GM21526 (cell line): ENCODE measurements around the gene LRRC36.

Experiments used
- ATAC-seq: cut with Tn5 transposase; IDR thresholded peaks from one replicate; pipeline ENCODE4 v1.9.1; 2021; ENCODE audit warnings: moderate library complexity; ENCODE audit not compliant: unreplicated experiment, low FRiP score

The LRRC36 gene

DNA sequence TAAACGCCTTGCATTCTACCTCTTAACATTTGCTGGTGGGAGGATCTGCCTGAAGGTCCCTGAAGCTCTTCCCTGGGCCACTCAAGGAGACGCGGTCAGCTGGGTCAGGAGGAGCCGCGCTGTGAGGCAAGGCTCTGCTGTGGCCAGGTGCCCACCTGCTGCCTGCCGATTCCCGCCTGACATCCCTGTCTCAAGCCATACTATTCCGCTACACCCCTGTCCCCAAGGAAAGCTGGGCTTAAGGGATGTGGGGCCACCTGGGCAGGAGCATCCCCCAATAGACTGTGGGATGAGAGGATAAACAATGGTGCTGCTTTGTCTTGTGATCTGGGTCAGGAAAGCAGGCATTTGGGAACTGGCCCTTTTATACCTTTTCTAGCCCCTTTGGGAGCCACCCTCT is 61.6 kb downstream of the LRRC36 start:
- ATAC-seq = no peak

DNA sequence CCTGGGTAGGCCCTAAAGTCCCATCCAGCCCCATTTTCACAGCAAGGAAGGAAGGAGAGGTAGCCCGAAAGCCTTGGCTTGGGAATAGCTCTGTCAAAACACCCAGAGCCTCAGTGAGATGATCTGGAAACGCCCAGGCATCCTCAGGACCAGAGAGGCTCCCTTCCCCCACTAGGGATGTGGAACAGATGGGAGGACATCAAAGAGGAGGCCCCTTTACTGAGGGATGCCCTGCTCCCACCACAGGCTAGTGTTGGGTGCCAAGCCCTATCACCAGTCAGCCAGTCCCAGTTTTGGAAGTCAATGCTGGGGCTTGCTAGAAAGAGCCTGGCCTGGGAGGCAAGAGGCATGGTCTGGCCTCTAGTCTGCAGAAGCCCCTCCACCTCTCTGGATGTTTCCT is 62.0 kb downstream of the LRRC36 start:
- no peak for ATAC-seq

DNA sequence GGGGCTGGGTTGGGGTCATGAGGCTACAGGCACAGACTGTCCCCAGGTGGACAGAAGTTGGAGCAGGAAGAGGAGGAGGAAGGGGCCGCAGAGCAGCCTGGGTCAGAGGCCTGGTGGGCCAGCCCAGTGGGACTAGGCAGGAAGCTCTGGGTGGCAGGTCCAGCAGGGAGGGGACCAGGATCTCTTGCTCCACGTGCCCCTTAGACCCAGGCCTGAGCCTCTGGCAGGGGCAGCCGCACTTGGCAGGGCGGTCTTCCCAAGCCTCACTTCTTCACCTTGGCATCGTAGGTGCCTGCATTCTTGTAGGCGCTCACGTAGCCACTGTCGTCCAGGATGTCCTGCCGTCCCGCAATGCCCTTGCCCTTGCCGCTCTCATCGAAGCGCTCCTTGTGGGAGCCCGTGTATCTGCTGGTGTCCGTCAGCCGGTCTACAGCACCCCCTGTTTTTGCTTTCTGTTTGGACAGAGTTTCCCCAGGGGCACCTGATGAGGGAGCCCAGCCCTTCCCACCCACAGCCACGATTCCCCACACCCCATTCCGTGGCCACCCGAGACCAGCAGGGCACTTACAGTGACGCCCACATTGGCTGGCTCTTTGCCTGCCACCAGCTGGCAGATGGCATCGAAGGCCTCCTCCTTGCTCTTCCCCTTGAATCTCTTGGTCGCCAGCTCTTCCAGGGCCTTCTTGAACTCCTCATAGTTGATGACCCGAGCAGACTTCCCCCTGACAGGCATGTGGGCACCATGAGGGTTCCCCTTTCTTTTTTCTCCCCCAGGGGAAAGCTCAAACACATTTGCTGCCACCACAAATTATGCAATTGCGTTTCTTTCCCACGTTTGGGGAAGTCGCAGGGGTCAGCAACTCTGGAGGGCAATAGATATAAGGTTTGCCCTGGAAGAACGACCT is 63.5 kb downstream of the LRRC36 start:
- no peak for ATAC-seq

DNA sequence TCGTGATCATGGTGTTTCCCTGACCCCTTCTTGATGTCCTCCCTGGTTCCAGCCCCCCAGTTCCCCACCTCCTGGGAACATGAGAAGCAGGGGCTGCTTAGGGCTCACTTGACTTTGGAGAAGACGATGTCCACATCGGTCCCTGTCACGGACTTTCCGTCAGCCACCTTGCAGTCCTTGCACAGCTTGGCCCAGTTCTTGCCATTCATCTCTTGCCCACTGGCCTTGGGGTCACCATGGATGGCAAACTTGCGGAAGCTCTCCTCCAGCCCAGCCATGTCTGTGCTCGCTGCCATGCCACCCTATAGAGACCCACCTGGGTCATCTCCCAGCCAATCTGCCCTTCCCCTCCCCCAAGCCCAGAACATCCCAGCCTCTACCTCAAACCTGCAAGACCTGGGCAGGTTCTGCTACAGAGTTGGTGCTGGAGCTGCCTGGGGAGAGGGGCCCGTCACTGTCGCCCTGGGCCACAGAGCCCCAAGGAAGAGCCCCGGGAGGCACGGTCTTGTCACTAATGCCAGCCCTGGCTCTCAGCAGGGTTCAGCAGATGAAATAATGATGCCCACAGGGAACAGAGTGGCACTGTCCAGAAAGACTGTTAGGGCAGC is 64.3 kb downstream of the LRRC36 start:
- no peak for ATAC-seq

DNA sequence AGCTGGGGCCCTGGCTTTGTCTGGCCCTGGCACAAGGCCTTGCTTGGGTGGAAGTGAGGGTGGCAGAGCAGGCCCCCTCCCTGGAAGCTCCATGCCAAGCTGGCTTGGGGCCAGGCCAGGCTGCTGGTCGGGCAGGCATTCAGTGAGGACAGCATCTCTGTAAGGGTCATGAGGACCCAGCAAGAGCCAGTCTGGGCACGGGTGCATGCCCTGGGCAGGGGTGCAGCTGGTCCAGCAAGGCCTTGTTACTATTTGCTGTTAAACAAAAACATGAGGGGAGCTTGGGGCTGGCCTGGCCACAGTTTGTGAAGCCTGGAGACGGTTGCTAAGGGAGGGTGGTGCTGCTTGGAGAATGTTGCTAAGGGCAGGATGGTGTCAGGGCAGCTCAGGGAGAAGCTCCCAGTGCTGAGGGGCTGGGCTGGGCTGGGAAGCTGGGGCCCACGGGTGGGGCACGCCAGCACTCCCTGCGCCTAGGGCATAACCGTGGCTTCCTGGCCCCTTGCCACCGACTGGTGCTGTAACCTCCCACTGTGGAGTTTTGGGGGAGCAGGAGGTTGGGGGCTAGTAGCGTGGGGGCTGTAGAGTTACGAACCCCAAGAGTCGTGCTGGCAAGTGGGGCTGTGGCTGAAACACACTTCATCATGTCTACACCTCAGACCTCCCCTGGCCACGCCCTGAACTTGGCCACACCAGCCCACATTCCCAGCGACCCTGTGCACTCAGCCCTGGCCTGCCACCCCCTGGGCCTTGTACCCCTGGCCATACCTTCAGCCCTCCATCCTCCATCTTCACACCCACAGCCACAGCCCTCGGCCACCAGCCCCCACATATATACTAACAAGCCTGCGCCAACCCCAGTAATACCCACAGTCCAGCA is 65.0 kb downstream of the LRRC36 start:
- ATAC-seq = no peak

DNA sequence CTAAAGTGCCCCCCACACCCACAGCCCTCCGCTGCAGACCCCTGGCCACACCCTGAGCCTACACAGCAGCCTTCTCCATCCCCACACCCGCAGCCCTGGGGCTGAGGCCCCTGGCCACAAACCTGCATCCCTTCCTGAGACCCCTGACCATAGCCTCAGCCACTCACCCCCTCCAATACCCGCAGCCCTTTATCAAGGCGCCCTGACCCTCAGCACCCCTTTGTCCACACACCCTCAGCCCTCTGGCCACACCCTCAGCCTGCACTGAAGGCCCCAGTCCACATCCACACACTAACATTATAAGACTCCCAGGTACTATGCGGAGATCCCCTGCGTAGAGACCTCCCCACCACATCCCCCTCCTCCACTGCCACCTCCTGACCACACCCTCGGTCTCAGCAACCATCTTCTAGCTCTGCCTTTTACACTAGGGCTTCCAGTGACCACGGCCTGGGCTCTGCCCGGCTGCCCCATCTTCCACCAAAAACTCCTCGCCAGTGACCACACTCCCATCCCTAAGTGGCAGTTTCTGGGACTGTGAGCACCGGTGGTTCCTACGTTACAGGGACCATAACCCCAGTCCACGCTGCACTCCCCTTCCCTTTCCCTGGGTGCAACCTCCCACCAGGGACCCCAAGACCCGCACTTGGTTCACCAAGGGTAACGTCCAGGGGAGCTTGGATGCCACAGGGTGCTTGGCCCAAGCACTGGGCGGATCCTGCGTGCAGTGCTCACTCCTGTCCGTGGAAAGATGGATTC is 65.9 kb downstream of the LRRC36 start:
- no peak for ATAC-seq

DNA sequence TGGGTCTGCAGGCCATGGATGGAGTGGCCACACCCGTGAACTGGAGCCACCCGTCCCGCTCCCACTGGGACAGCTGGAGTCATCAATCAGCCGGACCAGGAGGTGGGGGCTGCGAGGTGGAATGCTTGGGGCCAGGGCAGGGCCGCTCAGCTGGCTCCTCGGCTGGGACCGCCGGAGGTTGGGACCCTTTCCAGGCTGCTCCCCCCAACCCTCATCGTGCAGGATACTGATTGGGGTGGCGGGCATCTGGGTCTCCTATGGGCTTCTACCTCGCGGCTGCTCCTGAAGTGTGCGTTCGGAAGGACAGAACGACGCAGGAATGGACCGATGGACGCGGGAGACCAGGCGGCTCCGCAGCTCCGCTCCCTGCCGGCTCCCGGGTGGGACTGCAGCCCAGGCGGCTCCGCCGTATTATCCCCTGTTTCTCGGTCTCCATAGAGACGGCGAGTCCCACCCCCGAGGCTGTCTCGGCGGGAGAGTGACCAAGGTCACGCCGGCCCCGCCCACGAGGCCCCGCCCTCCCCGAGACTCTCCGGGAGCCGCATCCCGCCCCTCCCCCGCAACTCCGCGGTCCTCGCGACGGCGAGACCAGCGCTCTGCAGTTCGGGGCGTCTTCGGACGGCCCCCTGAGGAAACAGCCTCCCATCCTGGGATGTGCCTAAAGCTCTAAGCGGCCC is 66.6 kb downstream of the LRRC36 start, which contains the start of gene TPPP3:
Gene TPPP3, minus strand, starts transcription at position 388 of the 677 bp plus-strand sequence. CDS start 2,387 bp downstream, outside the sequence.
- ATAC-seq = no peak

DNA sequence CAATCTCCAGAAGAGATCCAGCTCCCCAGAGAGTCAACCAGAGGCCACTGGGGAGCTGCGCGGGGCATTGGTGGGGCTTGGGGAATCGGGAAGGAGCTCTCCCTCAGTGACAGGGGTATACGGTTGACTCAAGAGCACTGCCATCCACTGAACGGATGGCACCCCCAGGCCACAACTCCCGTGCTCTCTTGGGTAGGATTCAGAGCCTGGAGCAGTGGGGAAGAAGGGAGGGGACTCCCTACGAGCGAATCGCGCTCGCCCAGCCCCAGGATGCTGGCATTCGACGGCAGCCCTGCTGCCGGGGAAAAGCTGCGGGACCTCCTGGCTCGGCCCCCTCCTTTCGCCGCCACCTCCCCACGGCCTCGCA is 67.2 kb downstream of the LRRC36 start:
- ATAC-seq = no peak

DNA sequence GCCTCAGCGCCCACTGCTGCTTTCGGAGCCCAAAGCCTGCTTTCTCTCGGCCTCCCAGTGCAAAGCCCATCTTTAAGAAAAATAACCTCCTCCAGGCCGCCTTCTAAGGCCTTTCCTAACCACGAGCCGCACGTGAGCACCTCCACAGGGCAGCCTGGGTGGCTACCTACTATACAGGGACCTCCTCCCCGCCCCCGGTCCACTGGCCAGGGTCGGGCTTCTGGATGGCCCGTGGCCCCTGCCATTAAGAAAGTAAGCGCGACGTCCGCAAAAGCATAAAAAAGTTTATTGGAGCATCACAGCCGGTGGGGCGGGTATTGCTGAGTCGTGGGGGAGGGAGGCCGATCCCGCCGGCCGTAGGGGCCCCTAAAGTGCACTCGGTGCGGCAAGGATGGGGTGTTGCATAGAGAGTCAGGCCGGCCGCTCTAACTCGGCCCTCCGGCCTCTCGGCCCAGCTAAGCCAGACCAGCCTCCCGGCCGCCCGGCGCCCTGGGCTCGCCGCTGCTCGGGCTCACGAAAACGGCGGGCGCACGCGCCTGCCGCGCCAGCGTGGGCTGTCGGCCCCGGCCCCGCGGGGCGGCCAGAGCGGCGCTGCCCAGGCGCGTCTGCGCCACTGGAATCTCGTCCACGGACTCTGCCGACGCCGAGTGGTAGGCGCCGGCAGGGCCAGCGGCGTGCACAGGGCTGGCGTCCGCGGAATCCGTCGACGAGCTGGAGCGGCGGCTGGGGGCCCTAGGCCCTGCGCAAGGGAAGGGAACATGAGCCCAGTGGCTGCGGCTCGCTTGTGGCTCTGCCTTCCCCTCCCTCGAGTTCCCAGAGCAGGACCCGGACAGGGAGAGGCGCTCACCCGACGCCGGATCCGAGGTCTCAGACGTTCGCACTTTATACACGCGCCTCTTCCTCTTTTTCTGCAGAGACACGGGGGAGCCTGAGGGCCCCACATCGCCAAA is 67.8 kb downstream of the LRRC36 start:
- ATAC-seq = no peak

DNA sequence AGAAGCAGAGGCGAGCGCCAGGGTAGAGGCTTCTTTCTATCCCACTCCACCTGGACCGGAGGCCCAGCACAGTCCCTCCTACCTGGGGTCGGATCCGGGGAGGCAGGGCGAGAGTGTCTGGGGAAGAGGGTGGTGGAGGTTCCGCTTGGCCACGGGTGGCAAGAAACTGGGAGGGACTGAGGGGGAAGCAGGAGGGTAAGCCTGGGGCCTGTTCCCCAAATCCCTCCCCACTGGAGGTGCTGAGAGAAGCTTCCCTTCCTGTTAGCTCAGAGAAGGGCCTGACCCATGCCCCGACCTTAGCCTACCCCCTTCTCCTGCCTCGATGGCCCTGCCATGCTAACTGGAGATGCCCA is 68.5 kb downstream of the LRRC36 start:
- ATAC-seq = no peak

DNA sequence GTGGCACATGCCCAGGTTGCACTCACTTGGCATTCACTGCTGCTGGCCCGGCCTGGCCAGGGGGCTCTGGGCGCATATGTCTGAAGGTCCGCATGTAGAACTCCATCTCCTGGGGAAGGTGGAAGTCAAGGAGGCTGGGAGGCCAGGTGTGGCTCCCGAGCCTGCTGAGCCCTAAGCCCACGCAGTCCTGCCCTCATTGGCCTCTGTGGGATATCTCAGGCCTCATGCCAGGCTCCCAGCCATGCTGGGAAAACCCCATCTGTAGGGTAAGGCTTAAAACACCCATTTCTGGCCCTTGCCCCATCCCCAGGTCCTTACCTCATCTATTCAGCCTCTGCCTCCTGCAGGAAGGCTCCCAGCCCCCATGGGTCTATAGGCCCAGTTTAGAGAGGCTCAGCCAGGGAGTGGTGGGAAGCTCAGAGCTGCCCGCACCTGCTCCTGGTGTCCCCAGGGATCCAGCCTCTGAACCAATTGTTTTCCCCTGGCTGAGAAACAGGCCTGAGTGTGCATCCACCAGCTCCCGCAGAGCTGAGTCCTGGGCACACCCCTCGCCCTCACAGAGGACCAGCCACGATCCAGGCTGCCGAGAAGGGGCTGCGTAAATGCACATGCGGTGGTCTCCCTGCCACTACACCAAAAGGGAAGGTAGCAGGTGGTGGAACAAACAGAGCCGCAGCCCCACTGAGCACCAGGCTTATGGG is 69.0 kb downstream of the LRRC36 start:
- ATAC-seq = no peak

DNA sequence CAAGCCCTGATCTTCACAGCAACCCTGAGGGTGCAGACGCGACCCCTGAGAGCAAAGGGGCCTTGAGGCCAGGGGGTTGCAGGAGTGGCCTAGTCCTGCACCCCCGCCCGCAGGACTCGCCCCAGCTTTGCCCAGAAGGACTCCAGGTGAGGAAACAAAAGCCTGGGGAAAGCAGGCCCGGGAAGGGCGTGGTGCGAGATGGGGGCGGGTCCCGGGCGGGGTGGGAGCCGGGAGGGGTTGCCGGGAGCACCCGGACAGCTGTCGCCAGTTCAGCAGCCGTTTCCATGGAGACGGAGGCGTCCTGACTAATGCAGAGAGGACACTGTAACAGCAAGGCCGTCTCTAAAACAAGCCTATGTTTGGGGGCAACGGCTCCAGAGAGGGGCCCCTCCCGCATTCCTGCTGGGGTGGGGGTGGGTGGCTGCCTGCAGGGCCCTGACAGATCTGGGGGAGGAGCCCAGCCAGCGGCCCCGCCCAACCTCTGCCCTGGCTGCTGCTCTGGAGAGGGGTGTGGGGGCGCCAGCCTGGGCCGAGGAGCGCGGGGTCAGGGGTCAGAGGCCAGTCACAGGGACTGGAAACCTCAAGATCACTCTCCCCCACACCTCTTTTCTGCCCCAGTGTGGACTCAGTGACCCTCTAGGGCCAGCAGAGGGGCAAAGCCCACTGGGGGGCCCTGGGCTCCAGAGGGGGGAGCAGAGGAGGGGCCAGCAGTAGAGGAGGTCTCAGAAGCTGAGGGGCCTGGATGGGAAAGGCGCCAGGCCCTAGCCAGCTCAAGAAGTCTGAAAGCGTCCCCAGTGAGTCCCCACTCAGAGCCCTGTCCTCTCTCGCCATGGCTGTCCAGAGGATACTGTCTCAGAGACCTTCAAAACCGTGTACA is 69.8 kb downstream of the LRRC36 start:
- no peak for ATAC-seq

DNA sequence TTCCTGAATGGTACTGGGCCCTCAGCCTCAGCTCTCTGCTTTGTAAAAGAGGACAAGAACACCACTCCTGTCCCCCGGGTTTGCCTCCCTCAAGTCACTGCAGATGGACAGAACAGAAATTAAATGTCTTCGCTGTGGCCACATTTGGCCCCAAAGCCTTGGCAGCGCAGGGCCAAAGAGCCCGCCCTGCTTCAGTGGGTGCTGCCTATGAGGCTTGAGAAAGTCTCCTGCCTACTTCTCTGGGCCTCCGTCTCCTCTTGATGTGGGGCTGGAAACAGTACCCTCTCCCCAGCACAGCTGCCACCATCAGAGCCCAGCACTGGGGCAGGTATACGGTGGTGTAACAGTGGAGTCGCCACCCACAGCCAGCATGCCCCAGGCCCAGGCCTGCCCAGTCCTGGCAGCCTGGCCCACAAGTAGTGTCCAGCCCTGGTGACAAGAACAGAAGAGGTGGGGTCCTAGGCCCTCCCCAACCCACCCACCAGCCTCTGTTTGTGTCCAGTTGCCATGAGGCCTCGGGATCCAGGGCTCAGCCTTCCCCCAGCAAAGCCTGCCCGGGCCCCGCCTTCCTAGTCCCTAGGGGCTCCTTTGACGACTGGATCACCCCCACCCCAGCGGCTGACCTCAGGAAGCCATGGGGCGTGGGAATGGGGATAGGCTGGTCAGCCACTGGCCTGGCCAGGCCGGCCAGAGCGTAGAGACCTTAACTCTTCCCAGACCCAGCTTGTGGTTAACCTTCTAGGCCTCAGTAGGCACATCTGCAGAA is 70.6 kb downstream of the LRRC36 start:
- no peak for ATAC-seq

DNA sequence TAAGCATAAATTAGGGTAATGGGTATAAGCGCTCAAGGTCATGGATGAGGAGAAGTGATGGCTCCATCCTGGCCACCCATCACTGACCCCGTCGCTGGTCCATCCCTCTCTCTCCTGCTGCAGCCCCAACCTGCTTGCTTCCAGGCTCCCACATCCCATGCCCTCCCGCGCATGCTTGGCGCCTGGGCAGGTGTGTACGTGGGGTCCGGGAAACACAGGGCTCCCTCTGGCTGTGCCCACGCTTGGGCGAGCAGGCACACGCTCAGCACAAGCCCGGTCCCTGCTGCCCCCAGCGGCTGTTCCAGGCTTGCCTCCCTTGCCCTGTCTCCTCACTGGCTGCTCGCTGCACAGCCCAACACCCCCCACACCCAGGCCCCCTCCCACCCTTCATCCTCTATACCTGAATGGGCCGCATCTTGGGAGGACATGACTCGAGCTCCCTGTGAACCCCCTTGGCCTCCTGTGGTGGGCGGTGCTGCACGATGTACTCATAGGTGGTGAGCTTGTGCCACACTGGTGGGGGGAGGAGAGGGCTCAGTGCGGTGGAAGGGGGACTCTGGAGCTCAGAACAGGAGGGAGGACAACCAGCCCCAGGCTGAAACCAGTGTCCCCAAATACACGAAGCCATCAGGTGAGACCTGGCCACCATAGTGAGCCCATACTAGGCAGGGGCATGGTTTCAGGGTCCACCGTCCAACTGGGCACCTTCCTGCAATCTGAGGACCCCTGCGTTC is 71.4 kb downstream of the LRRC36 start:
- no peak for ATAC-seq

DNA sequence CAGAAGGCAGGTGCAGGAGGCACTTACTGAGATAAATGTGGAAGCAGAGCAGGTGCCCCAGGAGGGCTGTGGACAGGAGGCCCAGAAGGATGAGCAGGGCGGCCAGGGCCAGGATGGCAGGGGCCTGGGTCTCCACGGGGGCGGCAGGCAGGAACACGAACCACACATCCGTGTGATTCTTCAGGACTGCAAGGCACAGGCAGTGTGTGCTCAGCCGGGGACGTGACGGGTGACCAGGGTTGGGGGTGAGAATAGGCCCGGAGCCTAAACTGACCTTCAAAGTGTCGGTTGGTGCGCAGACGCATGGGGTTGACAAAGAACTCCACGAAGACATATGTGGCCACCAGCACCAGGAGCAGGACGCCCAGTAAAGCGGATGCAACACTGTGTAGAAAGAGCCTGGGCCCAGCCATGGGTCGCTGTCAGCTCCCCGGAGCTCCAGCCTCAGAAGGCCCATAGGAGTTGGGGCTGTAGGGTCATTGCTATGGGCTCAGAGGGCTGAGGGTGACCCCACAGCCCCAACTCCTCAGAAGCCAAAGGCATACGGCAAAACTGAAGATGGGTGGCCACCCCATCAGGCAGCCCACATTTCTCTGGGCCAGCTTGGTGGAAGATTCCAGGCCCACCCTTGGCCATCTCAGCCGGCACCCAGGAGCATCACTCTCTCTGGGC is 72.1 kb downstream of the LRRC36 start:
- ATAC-seq = no peak
